ENCODE measurements around the gene MYOT. TPM values are rescaled to one million over a fixed set of nuclear protein-coding genes. Genes with fewer than 3 reads are reported as not detected.

MYOT gene
- total and polyA plus RNA-seq, 2 of the 4 experiments (the other 2 are of a cell fraction) = not detected

- no peak overlapping the region for H3K23ac ChIP-seq (ENCODE audit: low read depth, low read length)
- no peaks in the 10 kb centered on the region for H3K4me1 ChIP-seq (ENCODE audit: control insufficient read depth, insufficient read depth, low read length)
- BruUV-seq (replicated peaks) = no TSS peak
- H2AK9ac ChIP-seq (replicated peaks; ENCODE audit: low read depth, low read length, poor library complexity) = no peak overlapping the region
- no peaks in the 10 kb centered on the region for H4K20me1 ChIP-seq (ENCODE audit: insufficient read depth, low read length)
- H3K14ac ChIP-seq (replicated peaks; ENCODE audit: low read depth, low read length) = no peak overlapping the region
- H3K9me3 ChIP-seq (ENCODE audit: control insufficient read depth, insufficient read depth, low read length) = no peaks in the 10 kb centered on the region
- H3K4ac ChIP-seq (ENCODE audit: low read depth, low read length) = no peak overlapping the region
- no peak overlapping the region for H3K4me2 ChIP-seq (ENCODE audit: low read depth, low read length)
- dilution Hi-C loops (cut with HindIII; ENCODE audit: low sequenced_read_pairs, unreplicated experiment) = no loop called here
- no peak overlapping the region for H2AK5ac ChIP-seq (ENCODE audit: low read depth, low read length)
- H4K5ac ChIP-seq (ENCODE audit: low read depth, low read length) = no peak overlapping the region
- no peak overlapping the region for H3K27ac ChIP-seq (ENCODE audit: insufficient read depth, low read length)
- DNase-seq = no peak
- H3K9me1 ChIP-seq (ENCODE audit: insufficient read depth, low read length) = no peaks in the 10 kb centered on the region
- H2BK120ac ChIP-seq (ENCODE audit: low read depth, low read length) = no peak overlapping the region
- H4K91ac ChIP-seq (ENCODE audit: insufficient read depth, low read depth, low read length) = no peak overlapping the region
- H3K79me1 ChIP-seq (ENCODE audit: low read depth in 1 of 2, low read length in 2 of 2) = no peaks in the 10 kb centered on the region
- peaks cover 2% of the 10 kb centered on the region; the same call in 1 of the 2 replicates for H3K27me3 ChIP-seq (ENCODE audit: control insufficient read depth, insufficient read depth, low read length)
- in situ Hi-C loops (cut with MboI; ENCODE audit: low sequenced_read_pairs) = no loop called here
- H3K9ac ChIP-seq (ENCODE audit: low read depth, low read length) = no peak overlapping the region
- no peak overlapping the region for H4K8ac ChIP-seq (ENCODE audit: low read depth in 2 of 2, low read length in 2 of 2)
- intact Hi-C loops (cut with micrococcal nuclease) = no loop called here
- whole genome bisulfite sequencing, 2 experiments (ENCODE audit: extremely low coverage in 2 of 2, insufficient read length in 1 of 2) = 40 to 100% methylated on average over 1 to 2 of the region's 5 CpGs
- no peak for ATAC-seq (ENCODE audit: low read depth)
- POLR2A ChIA-PET (ENCODE audit: unreplicated experiment) = no interaction called here
- TF ChIP-seq USF2 (IDR thresholded peaks at IDR 0.05; ENCODE audit: low read depth, low read length) (no peak), CTCF (conservative IDR thresholded peaks at IDR 0.05; ENCODE audit: low read depth, low read length) (no peak), POLR2A (IDR thresholded peaks at IDR 0.05; ENCODE audit: low read depth, low read length) (no peak), NFE2L2 (IDR thresholded peaks at IDR 0.05; ENCODE audit: low read depth, low read length) (no peak), MAZ (IDR thresholded peaks at IDR 0.05; ENCODE audit: borderline replicate concordance, low read depth, low read length) (no peak), RCOR1 (IDR thresholded peaks at IDR 0.05; ENCODE audit: insufficient replicate concordance, low read length) (no peak), RAD21 (IDR thresholded peaks at IDR 0.05; ENCODE audit: low read length) (no peak), CHD1 (IDR thresholded peaks at IDR 0.05; ENCODE audit: low read depth, low read length) (no peak), MAFK (IDR thresholded peaks at IDR 0.05; ENCODE audit: low read depth, low read length) (no peak)
- no peak overlapping the region for H3K56ac ChIP-seq (ENCODE audit: extremely low read depth, insufficient read depth, low read length)
- H2BK20ac ChIP-seq (ENCODE audit: low read depth, low read length) = no peak overlapping the region
- H3K36me3 ChIP-seq (ENCODE audit: control insufficient read depth, insufficient read depth, low read length) = no peaks in the 10 kb centered on the region
- CTCF ChIA-PET = no interaction called here
- H3K18ac ChIP-seq (ENCODE audit: low read depth, low read length) = no peak overlapping the region
- H3K4me3 ChIP-seq (ENCODE audit: insufficient read depth, low read depth, low read length) = no peak overlapping the region
- H2BK15ac ChIP-seq (ENCODE audit: low read depth, low read length) = no peak overlapping the region
- no peak overlapping the region for H2BK5ac ChIP-seq (ENCODE audit: low read depth, low read length, poor library complexity, severe bottlenecking)
- no peak overlapping the region for H2AFZ ChIP-seq (replicated peaks; ENCODE audit: low read length, poor library complexity)
Measured at GRCh38 chr5:137856916-137857862, 10.5 kb upstream of the MYOT start.
